ENCODE measurements around the gene ZBTB49.

DNA sequence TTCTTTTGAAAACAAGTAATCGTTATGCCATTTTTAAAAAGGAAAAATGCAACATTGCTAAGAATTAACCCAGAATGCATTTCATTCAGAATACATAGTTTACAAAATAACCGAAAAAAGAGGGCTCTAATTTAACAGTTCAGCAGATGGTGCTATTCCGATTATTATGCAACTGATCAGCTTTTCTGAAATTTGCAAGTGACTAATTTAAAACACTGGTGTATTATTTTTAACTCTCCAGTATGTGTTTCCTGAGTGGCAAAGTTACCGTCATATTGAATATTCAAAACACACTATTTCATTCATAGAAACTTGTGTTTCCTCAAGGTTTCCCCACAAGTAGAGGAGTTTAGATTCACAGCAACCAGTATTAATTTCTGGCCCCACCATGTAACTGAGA, 21.1 kb downstream of the ZBTB49 start:
- no peak for TF ChIP-seq GATAD2A (CRISPR knock-in tag; IDR thresholded peaks at IDR 0.05)
- no peak for TF ChIP-seq POLR2A (IDR thresholded peaks at IDR 0.05; ENCODE audit: insufficient read depth in 1 of 2, low read depth in 2 of 2, low read length in 2 of 2)
- no peak for TF ChIP-seq CHD2 (IDR thresholded peaks at IDR 0.05; ENCODE audit: low read depth, low read length)
- no peak for TF ChIP-seq MAFF (IDR thresholded peaks at IDR 0.05; ENCODE audit: low read depth, low read length)
- TF ChIP-seq ZNF12 (CRISPR knock-in tag; IDR thresholded peaks at IDR 0.05), result no peak
- no peak for TF ChIP-seq MAFG (CRISPR knock-in tag; IDR thresholded peaks at IDR 0.05)
- TF ChIP-seq, protein P1, sequence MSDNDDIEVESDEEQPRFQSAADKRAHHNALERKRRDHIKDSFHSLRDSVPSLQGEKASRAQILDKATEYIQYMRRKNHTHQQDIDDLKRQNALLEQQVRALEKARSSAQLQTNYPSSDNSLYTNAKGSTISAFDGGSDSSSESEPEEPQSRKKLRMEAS (IDR thresholded peaks at IDR 0.05), result no peak
